GM04503 (cell line): ENCODE results near the gene COL26A1.
A peak's percentile ranks its signal among the peaks of the same experiment; 100 is the strongest.
"Not testable (repeated sequence)": the region's sequence is repeated elsewhere in the genome, so short reads cannot be mapped to it uniquely, and the experiment has no call there.

Source experiments
- DNase-seq: peaks from one replicate; pipeline ENCODE4 v3.0.0-alpha.2; 2012; ENCODE audit warnings: low read depth

The COL26A1 gene

GRCh38 chr7:101501351-101501750 lies 138.7 kb downstream of the COL26A1 start:
- DNase-seq = no peak

- DNase-seq = no peak
Measured at GRCh38 chr7:101502466-101503098, 139.9 kb downstream of the COL26A1 start.

DNA sequence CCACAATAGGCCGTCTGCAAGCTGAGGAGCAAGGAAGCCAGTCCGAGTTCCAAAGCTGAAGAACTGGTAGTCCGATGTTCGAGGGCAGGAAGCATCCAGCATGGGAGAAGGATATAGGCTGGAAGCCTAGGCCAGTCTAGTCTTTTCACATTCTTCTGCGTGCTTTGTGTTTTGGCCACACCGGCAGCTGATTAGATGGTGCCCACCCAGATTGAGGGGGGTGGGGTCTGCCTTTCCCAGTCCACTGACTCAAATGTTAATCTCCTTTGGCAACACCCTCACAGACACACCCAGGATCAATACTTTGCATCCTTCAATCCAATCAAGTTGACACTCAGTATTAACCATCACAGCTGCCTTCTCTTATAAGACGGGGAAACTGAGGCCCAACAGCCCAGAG lies 142.8 kb downstream of the COL26A1 start:
- DNase-seq = not testable (repeated sequence)

DNA sequence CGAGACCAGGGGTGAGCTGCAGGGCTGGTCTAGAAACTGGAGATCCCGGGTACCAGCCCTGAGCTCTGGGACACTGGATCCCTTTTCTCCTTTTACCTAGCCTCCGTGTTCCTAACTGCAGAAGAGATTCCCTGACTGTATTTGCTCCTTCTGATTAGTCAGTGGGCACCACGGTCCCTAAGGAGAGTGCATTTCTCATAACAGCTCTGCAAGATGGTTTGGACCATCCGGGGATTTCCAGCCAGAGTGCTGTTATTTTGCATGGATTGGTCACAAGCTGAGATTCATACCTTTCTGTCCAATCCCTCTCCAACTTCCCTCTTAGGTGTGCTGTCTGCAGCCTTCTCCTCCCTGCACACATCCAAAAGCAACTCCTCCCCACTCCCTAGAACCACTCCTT lies 143.9 kb downstream of the COL26A1 start:
- no peak for DNase-seq

- no peak for DNase-seq
Measured at GRCh38 chr7:101507327-101507726, 144.7 kb downstream of the COL26A1 start.

DNA sequence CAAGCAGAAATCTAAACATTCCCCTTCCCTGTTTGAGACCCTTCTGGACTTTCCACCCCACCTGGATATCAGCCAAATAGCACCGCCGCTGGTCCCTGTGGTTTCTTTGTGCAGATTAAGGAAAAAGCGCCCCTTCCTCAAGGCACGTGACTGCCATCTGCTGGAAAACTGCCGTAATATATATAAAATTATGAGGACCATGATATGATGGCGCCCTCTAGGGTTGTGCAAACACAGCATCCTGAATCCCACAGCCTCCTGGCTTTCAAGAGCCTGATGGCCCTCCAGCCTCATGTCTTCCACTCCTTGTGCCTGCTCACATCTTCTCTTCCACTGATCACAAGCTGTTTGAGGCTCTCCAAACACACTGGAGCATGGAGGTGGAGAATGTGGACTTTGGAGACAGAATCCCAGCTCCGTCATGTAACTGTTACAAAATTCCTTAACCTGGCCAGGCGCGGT lies 145.1 kb downstream of the COL26A1 start:
- no peak for DNase-seq

DNA sequence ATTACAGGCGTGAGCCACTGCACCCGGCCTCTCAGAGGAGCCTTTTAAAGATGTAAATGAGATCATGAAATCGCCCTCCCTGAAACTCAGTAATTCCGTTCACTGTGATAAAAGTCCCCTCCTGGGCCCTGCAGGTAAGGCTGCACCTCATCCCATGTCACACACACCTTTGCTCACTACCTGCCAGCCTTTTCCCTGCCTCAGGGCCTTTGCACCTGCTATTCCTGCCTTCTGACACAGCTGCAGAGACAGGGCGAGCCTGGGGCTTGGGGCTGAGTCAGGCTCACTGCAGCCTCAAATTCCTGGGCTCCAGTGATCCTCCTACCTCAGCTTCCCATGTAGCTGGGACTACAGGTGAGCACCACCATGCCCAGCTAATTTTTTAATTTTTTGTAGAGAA lies 147.6 kb downstream of the COL26A1 start:
- DNase-seq = no peak

- DNase-seq = no peak
Measured at GRCh38 chr7:101511965-101512364, 149.3 kb downstream of the COL26A1 start.

- no peak for DNase-seq
Measured at GRCh38 chr7:101516851-101517250, 154.2 kb downstream of the COL26A1 start.

GRCh38 chr7:101517304-101517703 lies 154.6 kb downstream of the COL26A1 start:
- DNase-seq = no peak

- DNase-seq = peak; percentile 50
Measured at GRCh38 chr7:101518336-101518735, 155.7 kb downstream of the COL26A1 start.

GRCh38 chr7:101519324-101520023 lies 156.8 kb downstream of the COL26A1 start:
- DNase-seq = peak; percentile 59

GRCh38 chr7:101521430-101521925 lies 158.8 kb downstream of the COL26A1 start:
- DNase-seq = no peak

- no peak for DNase-seq
Measured at GRCh38 chr7:101522021-101522420, 159.3 kb downstream of the COL26A1 start.

- no peak for DNase-seq
Measured at GRCh38 chr7:101527844-101528667, 165.4 kb downstream of the COL26A1 start.

- no peak for DNase-seq
Measured at GRCh38 chr7:101529560-101529959, 166.9 kb downstream of the COL26A1 start.

DNA sequence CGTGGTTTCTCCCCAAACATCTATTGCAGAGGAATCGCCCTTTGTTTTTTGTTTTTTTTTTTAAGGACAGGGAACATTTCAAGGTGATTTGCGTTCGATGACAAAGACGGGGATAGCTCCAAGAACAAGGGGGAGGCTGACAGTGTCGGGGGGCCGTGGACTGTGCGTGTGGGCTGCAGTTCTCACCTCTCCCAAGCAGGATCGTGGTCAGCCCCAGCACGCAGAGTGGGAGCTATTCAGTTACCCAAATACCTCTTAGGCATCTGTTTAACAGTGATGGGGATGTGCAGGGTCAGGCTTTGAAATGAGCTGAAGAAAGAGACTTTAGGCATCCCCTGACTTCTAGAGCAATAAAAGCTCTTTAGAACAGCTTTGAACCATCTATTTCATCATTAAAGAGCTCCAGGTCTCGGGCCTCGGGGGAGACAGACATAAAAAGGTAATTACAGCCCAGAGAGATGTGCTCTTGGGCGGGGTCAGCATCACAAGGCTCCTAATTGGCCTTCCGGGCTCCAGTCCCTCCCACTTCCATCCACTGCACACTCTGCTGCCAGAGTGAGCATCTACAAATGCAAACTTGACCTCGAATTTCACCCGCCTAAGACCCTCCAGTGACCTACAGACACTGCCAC lies 169.2 kb downstream of the COL26A1 start:
- DNase-seq = no peak

DNA sequence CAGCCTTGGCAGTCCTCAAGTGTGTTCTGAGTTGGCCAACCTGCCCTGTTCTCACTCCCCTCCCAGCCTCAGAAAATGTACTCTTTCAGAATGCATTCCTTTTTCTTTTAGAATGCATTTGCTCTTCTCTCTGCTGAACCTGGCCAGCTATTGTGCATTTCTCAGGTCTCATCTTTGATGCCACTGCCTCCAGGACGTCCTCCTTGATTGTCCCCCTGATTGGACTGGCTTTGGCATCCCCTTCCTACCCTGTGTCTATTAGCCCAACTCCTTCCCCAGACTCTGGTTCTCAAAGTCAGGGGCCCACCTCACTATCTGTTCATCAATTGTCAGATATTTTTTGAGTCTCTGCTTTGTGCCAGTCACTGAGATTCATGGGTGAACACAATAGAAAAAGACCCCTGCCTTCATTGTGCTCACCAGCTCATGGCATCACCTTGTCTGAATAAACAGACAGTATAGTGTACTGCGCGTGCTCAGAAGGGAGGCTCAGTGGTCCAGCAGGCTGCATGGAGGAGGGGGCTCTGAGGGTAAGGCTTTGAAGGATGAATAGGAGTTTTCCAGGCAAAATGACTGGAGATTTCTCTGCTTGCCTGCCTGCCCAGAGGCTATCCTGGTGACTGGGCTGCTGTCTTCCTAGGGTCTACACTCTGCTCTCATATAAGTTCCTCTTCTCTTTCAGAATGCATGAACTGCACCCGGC lies 169.9 kb downstream of the COL26A1 start:
- DNase-seq = no peak

- no peak for DNase-seq
Measured at GRCh38 chr7:101533103-101533465, 170.4 kb downstream of the COL26A1 start.

DNA sequence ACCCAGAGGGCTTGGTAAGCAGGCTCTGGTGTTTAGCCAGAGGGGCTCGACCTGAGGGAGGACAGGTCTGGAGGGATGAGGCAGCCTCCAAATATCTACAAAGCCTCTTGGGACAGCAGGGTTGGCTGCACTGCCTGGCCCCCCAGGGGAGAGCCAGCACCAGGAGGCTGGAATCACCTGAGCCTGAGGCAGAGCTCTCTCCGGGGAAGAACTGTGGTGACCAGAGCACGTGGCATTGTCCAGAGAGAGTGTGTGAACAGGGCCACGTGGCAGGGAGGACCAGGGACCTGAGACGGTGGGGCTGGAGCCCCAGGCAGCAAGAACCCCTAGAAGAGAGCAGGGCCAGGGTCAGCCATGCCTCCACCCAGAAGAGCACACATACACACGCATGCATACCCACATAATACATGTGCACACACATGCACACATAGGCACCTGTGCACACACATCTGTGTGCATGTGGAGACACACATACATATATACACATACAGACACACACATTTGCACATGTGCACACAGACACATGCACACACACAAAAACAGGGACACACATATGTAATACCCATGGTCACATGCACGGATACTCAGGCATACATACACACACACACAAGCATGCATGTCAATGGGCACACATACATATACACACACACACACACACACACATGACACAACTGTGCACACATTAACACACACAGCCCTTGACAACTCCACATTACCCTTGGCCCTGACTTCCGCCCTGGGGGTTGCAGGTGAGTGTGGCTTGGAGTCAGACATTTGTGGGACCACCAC lies 171.5 kb downstream of the COL26A1 start:
- DNase-seq = no peak

- no peak for DNase-seq
Measured at GRCh38 chr7:101534873-101535272, 172.2 kb downstream of the COL26A1 start.
